Transverse colon (tissue), 4 donors: Measurements from ENCODE around the gene UTS2R. TPM values are rescaled to one million over a fixed set of nuclear protein-coding genes. Genes with fewer than 3 reads are reported as not detected.

ENCODE experiments used
- DNase-seq: peaks from one replicate; pipeline ENCODE4 v3.0.0-alpha.2; 2019
- H3K27ac ChIP-seq, 4 donors: fragments of 200-600 bp; sonication (generic); 2 replicates each; pipeline ENCODE4 v1.5.1; 2016 to 2018; ENCODE audit warnings: inconsistent platforms in 4 of 4
- H3K27me3 ChIP-seq: fragments of 200-600 bp; sonication (generic); 2 replicates; pipeline ENCODE4 v1.5.1; 2017; ENCODE audit warnings: inconsistent platforms
- H3K36me3 ChIP-seq, 4 donors: fragments of 200-600 bp; sonication (generic); 2 replicates each; pipeline ENCODE4 v1.5.1; 2017 to 2019; ENCODE audit warnings: inconsistent platforms in 4 of 4
- H3K4me1 ChIP-seq, 4 donors: fragments of 200-600 bp; sonication (generic); 2 replicates each; pipeline ENCODE4 v1.5.1; 2017 to 2020; ENCODE audit warnings: inconsistent platforms in 4 of 4
- H3K4me3 ChIP-seq, 4 donors: fragments of 200-600 bp; sonication (generic); 1 replicate in 1 of 4; 2 replicates in 3 of 4; pipeline versions ENCODE4 v1.5.1 to v1.6.1; 2017 to 2019; ENCODE audit warnings: inconsistent platforms in 4 of 4
- H3K9me3 ChIP-seq, 2 donors: fragments of 200-600 bp; sonication (generic); 2 replicates each; pipeline ENCODE4 v1.5.1; 2017 to 2019; ENCODE audit warnings: inconsistent platforms in 2 of 2
- CTCF ChIP-seq, 5 experiments: fragments of 200-600 bp in 3 of 5; fragments of 450-650 bp in 2 of 5; sonication (generic) in 3 of 5; IDR thresholded peaks; 1 replicate in 2 of 5; 2 replicates in 3 of 5; pipeline ENCODE4 v1.5.1; 2016 to 2017; ENCODE audit warnings: antibody characterized with exemption in 5 of 5, inconsistent platforms in 3 of 5, mild to moderate bottlenecking in 2 of 5, moderate library complexity in 1 of 5
- EP300 ChIP-seq: sonication (generic); formaldehyde crosslinking; IDR thresholded peaks from one replicate; pipeline ENCODE4 v1.6.1; 2017; ENCODE audit warnings: antibody characterized with exemption, low read depth
- POLR2A ChIP-seq: fragments of 450-650 bp; IDR thresholded peaks from one replicate; pipeline ENCODE4 v1.6.1; 2016; ENCODE audit warnings: antibody characterized with exemption, mild to moderate bottlenecking, moderate library complexity
- POLR2AphosphoS5 ChIP-seq, 3 donors: sonication (generic); formaldehyde crosslinking; IDR thresholded peaks; one replicate each; pipeline ENCODE4 v1.6.1; 2016; ENCODE audit warnings: antibody characterized with exemption in 3 of 3
- WGBS, 2 donors: methylation state at CpG; one replicate each; pipeline ENCODE4 v1.1.5; 2018; ENCODE audit warnings: low coverage in 1 of 2; 5-methylcytosine and 5-hydroxymethylcytosine counted together
- in situ Hi-C, 4 donors: fragments of 200-750 bp; cut with MboI; loops; one replicate each; pipeline versions ENCODE4 v1.15.0 to v1.15.1; 2017; ENCODE audit warnings: low sequenced_read_pairs in 3 of 4, low pct_ligation_motif_present in 1 of 4, low pct_unique_long_range_greater_than_20kb in 1 of 4
- intact Hi-C: fragments of 100-400 bp; cut with DNase I; formaldehyde crosslinking; loops from one replicate; pipeline ENCODE4 v1.15.1; 2023; ENCODE audit warnings: low total_unique reads
- total RNA-seq, 4 donors: library from RNA; depleted of rRNA; stranded (reverse); fragments of >200 nt; gene quantifications; one replicate each; pipeline ENCODE4 v1.1.0, GENCODE V29; 2016

UTS2R gene
- total RNA-seq, 4 donors from 2014 or later = 0.48 TPM; not detected in 3

DNA sequence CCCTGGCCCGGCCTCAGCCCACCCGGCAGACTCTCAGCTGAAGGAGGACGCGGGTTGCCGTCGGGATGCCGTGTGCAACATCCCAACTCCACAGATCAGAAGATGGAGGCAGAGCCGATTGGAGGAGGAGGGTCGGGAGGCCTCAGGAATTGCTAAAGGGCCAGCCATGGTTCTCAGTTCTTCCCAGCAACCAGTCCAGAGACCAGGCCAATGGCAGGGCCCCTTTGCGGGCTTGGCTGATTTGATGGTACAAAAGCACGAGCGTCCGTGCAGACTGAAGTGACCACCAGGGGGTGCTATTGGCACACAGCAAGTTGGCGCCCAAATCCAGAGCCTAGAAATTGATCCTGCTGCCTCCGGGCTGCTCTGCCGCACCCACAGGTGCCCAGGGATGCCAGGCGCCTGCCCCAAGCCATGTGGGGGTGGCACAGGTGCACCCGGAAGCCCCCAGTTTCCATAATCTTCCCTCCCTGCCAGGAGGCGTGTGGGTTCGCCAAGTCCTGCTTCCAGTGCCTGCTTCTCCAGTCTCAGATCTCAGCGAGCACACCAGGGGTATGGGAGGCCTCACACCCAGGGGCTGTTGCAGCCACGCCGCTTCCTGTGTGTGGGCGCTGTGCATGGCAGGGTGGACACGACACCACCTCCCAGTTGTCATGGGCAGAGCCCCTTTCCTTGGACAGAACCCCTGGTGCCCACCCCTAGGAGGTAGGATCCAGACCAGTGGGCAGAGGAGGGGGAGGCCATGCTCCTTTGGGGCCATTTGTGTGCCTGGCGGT is 19.7 kb upstream of the UTS2R start:
- 47% methylated on average over 20 of the region's 26 CpGs; no CpG with 5 or more reads in 1 of the 2 donors for WGBS, 2 donors
- in situ Hi-C loops = loop anchor here in 2 of 4 donors (5.0 to 10.0 kb wide), 3 partner anchors 63 to 203 kb away; partner anchors contain the start of genes HEXD (in 2 of the 2) and OGFOD3 (in 2 of the 2)

GRCh38 chr17:82353484-82353883 is 18.1 kb upstream of the UTS2R start:
- intact Hi-C loops (loop anchor here (5.0 kb wide), 1 partner anchor 419 kb away; no protein-coding TSS in a partner anchor), in situ Hi-C loops (loop anchor here in 2 of 4 donors (5.0 to 10.0 kb wide), 3 partner anchors 61 to 201 kb away; partner anchors contain the start of genes HEXD (in 2 of the 2) and OGFOD3 (in 2 of the 2))
- no peak for DNase-seq
- Histone ChIP-seq H3K4me3 (no peak overlapping the region), H3K27ac (no peak overlapping the region), H3K27me3 (peaks cover 41% of the 10 kb centered on the region), H3K4me1 (peaks cover 0 to 9% (median 0%) of the 10 kb centered on the region in 4 donors), H3K36me3 (no peaks in the 10 kb centered on the region), H3K9me3 (no peaks in the 10 kb centered on the region)
- TF ChIP-seq CTCF (IDR thresholded peaks at IDR 0.05) (no peak), POLR2AphosphoS5 (IDR thresholded peaks at IDR 0.05) (no peak), EP300 (no peak), POLR2A (no peak)
- WGBS, 2 donors = 72% methylated on average over 8 of the region's 8 CpGs; no CpG with 5 or more reads in 1 of the 2 donors

More for the DNA sequence above, 19.7 kb upstream of the UTS2R start:
- Histone ChIP-seq H3K27ac (peak overlapping the region in 1 of 4 donors; percentile 5), H3K36me3 (no peaks in the 10 kb centered on the region), H3K4me3 (no peak overlapping the region), H3K9me3 (no peaks in the 10 kb centered on the region), H3K4me1 (peaks cover 0 to 11% (median 1%) of the 10 kb centered on the region in 4 donors), H3K27me3 (peaks cover 36% of the 10 kb centered on the region)
- intact Hi-C loops = loop anchor here (5.0 kb wide), 1 partner anchor 420 kb away; no protein-coding TSS in a partner anchor
- peak; percentile 86 for DNase-seq
- TF ChIP-seq CTCF (IDR thresholded peaks at IDR 0.05) = peak; percentile 93 to 98 (median 95)
- no peak for TF ChIP-seq POLR2A
- TF ChIP-seq POLR2AphosphoS5 (IDR thresholded peaks at IDR 0.05) = no peak

GRCh38 chr17:82354804-82355308 is 16.7 kb upstream of the UTS2R start:
- H3K4me1 ChIP-seq = peaks cover 0 to 6% (median 0%) of the 10 kb centered on the region in 4 donors
- intact Hi-C loops = loop anchor here (5.0 kb wide), 2 partner anchors 57 to 417 kb away; no protein-coding TSS in a partner anchor
- no peak overlapping the region for H3K27ac ChIP-seq
- H3K27me3 ChIP-seq = peaks cover 46% of the 10 kb centered on the region
- WGBS, 2 donors = 75 to 81% methylated on average over 2 to 7 of the region's 7 CpGs
- no peak for TF ChIP-seq POLR2A
- TF ChIP-seq CTCF (IDR thresholded peaks at IDR 0.05) = no peak
- no peak for TF ChIP-seq POLR2AphosphoS5 (IDR thresholded peaks at IDR 0.05)
- no peak for TF ChIP-seq EP300
- in situ Hi-C loops = loop anchor here in 3 of 4 donors (5.0 to 10.0 kb wide), 4 partner anchors 52 to 200 kb away; partner anchors contain the start of genes HEXD (in 2 of the 3) and OGFOD3 (in 2 of the 3)
- H3K9me3 ChIP-seq = no peaks in the 10 kb centered on the region
- no peaks in the 10 kb centered on the region for H3K36me3 ChIP-seq
- no peak overlapping the region for H3K4me3 ChIP-seq
- DNase-seq = no peak
